Raji (cell line): ENCODE measurements around the gene MYO16.

ENCODE experiments used
- POLR2A ChIP-seq: IDR thresholded peaks from 2 replicates; pipeline ENCODE4 v1.6.1; 2011; ENCODE audit warnings: low read depth, low read length, control low read depth; ENCODE audit not compliant: insufficient read depth

MYO16 gene

DNA sequence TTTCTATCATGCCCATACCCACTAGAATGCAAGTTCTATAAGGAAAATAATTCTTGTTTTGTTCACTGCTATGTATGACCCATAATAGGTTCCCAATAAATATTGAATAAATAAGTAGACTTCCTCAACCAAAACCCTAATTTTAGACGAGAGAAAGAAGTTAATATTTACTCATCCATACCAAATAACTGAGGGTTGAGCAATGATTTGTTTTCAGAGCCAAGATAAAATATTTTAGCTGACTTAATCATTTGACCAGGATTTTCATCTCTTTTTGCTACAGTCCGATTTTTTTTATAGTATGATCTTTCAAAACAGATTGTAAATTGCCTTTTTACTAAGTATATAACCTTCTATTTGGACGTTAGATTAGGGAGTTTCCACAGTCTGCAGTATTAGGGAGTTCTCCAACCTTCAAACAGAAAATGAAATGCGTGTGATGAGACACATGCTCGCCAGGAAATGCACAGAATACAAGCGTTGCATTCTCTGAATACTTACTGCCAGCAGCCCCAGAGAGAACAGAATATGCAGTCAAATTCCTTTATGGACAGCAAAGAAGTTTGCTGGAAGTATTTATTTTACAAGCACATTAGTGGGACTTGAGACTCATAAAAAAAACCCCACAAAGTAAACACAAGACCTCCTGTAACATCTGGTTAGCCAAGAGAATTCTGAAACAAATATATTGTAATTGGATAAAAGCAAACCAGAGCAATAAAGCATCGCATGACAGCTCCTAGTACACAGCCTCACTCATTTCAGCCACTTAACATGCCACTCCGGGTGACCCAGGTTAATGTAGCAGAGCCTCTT is 230.0 kb downstream of the MYO16 start:
- TF ChIP-seq POLR2A: no peak

DNA sequence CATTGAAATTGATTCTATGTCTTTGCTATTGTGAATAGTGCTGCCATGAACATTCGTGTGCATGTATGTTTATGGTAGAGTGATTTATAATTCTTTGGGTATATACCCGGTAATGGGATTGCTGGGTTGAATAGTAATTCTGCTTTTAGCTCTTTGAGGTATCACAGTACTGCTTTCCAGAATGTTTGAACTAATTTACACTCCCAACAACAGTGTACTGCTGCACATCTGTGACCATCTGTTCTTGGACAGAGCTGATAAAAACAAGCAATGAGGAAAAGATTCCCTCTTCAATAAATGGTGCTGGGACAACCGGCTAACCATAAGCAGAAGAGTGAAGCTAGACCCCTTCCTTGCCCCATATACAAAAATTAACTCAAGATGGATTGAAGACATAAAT is 231.0 kb downstream of the MYO16 start:
- no peak for TF ChIP-seq POLR2A

DNA sequence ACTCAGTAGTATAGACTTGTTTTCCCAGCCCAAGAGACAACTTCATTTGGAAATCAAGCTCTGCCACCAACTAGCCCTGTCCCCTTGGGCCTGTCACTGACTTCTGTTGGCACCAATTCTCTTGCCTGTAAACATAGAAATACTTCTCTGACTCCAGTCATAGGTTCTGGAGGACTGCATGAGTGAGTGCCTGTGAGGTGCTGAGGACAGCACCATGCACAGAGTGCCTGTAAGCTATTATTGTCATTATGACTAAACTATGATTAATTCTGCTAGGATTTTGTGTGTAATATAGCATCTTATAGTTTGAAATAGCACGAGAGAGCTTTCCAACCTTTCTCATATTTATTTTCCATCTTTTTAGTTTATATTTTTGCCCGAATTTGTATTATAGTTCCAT is 247.9 kb downstream of the MYO16 start:
- no peak for TF ChIP-seq POLR2A

DNA sequence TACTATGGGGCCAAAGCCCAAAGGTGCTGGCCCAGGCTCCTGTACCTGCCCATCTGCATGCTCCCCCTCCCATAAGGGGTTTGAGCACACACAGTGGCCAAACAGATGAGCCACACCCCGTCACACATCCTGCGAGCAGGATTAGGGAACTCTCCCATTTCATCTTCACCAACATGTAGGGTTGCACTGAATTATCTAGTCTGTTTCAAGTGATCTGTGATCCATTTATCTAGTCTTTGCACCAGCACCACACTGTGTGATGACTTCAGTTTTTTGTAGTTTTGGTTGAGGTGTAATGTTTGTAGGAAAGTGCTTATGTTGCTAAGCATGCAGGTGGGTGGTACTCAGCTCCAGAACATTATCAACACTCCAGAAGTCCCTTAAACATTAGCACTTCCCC is 249.3 kb downstream of the MYO16 start:
- no peak for TF ChIP-seq POLR2A

DNA sequence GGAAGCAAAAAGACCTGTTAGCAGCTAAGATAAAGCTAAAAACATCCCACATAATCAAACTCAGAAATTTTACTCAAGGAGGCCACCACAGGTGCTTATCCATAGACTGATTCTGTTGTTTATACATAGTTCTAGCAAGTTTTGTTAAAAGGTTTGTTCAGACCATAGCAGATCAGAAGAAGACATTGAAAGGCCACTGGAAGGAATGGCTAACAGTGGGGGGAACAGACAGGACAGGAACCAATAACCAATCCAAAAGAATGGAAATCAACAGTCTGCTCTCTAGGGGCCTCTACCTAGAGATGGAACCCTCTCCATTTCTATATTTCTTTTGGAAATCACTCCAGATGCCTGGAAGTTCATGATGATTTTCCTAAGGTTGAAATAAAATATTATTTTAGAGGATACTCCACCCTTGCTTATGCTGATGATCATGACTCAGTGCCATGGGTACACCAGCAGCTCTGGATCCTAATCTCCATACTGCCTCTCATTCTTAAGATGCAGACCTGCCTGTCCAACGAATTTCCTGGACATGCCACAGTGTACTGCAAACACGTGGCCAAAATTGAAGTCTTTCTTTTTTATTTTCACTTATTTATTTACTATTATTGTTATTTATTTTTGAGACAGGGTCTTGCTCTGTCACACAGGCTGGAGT is 260.0 kb downstream of the MYO16 start:
- TF ChIP-seq POLR2A: no peak

DNA sequence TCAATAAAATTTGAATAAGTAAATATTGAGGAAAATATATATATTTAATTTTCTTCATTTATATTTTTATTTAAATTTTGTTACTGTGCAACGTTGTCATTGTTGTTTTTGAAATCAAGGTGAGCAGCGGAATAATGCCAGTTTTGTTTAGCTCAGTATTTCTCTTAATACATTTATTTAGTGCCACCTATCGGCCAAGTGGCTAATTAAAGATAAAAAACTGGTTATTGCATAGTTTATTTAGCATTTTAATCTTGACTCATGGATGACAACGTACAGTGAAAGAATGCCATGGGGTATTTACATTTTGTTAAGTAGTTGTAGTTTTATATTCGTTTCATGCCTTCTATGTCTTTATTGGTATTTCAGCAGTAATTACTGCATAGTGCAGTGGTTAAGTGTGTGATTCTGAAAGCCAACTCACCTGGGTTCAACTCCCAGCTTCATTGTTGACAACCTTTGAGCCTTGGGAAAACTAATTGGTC is 265.9 kb downstream of the MYO16 start:
- no peak for TF ChIP-seq POLR2A

DNA sequence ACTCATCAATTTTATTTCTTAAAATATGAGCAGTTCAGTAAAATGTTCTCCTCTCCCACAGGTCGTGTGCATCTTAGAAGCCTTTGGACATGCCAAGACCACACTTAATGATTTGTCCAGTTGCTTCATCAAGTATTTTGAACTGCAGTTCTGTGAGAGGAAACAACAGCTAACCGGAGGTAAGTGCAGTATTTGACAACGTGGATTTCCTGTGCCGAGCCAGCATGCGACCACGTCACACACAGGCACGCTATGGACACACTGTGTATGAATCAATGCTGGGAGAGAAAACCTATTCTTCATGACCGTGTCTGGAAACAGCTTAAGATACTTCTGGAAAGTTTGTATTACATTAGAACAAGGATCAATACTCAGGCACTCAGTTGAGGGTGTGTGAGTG is 268.5 kb downstream of the MYO16 start:
- no peak for TF ChIP-seq POLR2A

DNA sequence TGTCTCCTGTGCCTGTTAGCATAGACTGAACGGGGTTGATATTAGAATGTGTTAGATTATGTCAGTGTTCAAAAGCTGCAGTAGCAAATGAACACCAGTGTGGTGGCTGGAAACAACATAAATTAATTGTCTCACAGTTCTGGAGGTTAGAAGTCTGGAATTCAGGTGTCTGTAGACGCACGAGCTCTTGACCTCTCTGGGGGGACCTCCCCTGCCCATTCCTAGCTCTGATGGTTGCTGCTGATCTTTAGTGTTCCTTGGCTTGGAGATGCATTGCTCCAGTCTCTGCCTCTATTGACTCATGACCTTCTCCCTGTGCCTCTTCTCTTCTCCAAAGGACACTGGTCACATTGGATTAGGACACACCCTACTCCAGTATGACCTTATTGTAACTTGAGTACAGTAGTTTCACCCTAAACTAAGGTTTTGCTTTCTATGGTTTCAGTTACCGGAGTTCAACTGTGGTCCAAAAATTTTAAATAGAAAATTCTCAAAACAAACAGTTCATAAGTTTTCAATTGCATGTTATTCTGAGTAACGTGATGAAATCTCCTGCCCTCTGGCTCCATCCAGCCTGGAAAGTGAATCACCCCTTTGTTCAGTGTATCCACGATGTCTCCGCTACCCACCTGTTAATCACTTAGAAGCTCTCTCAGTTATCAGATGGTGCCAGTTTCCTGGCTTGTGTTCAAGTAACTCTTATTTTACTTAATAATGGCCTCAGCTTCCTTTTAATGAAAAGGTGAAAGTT is 273.2 kb downstream of the MYO16 start:
- no peak for TF ChIP-seq POLR2A

DNA sequence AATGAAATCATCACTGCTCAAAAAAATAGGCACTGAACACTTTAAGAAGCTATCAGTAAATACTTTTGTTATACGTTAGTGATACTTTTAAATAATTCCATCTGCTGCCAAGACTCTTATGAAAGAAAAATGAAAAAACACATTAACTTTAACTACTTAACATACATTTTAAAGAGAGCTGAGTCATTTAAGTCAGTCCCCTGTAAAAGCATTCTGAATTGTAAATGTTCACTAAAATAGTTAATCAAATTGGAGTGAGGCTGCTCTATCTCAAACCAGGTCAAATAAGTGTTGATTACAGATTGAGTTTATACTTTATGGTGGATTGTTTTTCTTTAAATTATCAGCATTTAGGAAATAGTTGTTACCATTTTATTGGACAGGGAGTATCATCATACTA is 274.2 kb downstream of the MYO16 start:
- no peak for TF ChIP-seq POLR2A

DNA sequence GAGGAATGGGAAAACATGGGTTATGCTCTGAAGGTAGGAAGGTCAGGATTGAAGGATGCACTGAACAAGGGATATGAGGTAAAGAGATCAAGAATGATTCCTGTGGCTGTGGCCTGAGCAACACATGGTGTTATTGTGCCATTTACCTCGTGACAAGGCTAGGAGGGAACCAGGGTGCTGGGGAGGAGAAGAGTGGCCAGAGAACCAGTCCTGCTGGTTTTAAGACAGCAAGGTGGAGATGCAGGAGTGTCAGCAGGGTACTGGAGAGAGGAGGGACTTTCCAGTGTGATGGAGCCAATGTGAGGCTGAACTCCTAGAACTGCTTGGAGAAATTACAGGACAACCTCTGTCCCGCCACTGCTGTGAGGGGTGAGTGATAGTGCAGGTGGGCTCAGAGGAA is 282.4 kb downstream of the MYO16 start:
- no peak for TF ChIP-seq POLR2A

DNA sequence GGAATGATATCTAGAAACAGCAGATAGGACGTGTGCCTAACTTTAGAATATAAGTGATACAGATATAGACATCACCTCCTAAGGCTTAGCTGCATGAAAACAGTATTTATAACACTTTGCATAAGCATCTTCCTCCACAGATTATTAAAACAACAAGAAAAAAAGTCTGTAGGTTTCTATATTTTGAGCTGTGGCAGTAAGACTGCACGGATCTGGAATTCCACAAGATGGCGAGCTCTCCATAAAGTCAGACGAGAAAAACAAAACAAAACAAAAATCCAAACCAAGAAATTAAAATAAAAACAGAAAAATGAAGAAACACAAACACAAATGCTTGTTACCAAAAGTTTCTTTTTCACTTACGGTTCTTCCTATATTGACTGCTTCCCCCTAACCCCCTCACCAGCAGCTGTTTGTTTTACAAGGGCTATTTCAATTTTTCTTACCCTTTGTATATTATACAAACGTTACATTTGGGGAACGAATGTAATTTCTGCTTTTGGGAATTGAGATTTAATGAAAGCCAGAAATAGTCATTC is 285.8 kb downstream of the MYO16 start:
- no peak for TF ChIP-seq POLR2A

DNA sequence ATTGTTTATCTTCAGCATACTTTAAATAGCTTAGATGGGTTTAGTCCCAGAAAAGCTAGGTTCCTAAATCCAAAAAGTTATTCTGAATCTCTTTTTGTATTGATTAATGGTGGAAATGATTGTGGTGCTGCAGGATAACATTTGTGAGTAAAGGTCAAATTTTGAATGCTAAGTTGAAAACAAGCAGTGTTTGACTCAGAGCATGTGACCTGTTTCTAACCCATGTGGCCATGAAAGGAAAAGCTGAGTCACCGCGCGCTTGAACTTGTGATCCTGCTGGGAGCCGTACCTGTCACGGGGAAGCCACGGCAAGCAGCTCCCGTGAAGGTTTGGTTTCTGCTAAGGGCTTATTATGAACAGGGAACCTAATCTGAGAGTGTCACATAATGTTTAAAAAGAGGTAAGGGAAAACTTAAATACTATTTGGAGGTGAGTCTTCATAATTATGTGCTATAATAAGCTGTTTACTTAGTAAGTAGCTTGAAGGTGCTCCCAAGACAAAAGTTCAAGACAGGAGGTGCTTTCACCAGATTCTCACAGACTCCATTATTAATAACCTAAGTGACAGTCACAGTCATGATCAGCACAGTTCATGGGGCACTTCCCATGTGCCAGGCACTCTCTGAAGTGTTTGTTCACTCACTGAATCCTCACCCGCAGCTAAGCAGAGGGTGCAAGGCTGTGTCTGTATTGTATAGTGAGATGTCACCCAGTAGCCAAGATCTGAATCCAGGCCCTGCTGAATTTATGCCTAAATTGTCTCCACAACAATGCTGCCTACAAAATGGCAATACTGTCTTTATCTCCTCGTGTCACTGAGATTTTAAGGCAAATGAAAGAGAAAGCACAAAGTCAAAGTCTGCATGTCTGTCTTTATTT is 286.5 kb downstream of the MYO16 start:
- no peak for TF ChIP-seq POLR2A

DNA sequence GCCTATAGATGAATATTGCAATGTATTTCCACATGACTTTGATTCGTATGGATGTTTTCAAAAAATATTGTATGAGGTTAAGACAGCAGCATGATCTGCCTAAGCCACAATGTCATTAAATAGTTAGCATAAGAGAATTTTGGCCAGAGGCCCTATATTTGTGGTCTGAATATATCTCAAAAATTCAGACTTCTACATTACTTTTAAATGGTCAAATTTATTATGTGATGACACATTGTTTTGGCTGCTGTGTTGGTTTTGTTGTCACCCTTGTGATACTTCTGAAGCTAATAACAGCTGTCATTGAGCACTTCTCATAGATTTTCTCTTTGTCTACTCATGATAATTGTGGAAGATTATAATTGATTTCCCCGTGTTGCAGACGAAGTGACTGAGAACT is 288.2 kb downstream of the MYO16 start:
- no peak for TF ChIP-seq POLR2A

DNA sequence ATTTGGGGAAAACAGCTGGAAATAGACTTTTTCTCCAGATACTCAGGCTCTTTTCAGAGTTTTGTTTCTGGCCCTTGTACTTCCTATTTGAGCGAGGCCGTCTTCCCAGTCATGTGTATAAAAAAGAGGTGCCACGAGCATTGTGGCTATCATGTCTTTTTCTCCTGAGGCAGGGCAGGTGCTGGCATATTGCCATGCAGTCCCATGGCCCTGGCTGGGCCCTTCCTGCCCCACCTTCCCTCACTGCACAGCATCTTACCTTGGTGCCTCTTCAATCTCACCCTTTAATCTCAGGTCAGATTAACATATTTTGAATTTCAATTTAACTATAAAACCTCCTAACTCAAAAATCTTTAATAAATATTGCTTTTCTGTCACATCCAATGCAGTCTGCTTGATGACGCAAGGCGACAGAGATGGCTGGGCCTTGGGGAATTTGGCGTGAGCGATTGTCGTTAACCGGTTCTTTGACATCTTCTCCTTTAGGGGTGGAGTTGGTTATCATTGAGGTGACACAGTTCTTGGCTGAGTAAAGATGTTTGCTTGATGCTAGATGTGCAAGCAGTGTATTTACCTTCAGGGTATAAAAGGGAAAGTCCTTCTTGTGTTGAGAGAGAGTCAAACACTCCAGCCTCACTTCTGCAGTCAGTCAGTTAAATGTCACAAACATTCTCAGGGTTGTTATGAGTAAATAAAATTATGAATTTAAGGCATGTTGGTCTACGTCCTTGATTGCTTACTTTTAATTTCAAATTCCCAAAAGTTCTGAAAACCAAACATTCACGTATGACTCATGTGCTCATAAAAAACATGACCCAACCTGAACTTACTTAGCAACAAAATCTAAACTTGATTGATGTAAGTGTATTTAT is 289.9 kb downstream of the MYO16 start:
- no peak for TF ChIP-seq POLR2A
